ENCODE data around the gene OTULINL.
"Not testable (repeated sequence)": the region's sequence is repeated elsewhere in the genome, so short reads cannot be mapped to it uniquely, and the experiment has no call there.

The OTULINL gene

GRCh38 chr5:14581106-14581890 lies at the start of gene OTULINL:
TSS of gene OTULINL (plus strand) at chr5:14581792. CDS start at chr5:14581895, 103 bp downstream.
- Histone ChIP-seq H3K4me3 (ENCODE audit: low read length) (peak within 1 kb of the TSS; percentile 71), H3K9ac (ENCODE audit: low read length) (peak within 1 kb of the TSS; percentile 29)

GRCh38 chr5:14532180-14532579 lies 49.4 kb upstream of the OTULINL start:
- Histone ChIP-seq H3K36me3 (ENCODE audit: control insufficient read depth, low read depth, low read length) (no peaks in the 10 kb centered on the region), H3K4me3 (ENCODE audit: low read length) (no peak overlapping the region), H3K4me1 (ENCODE audit: control insufficient read depth, low read depth, low read length) (peaks cover 3% of the 10 kb centered on the region), H3K27ac (ENCODE audit: low read length) (no peak overlapping the region), H3K9me3 (ENCODE audit: control insufficient read depth, low read depth, low read length) (no peaks in the 10 kb centered on the region), H3K9ac (ENCODE audit: low read length) (no peak overlapping the region), H3K27me3 (ENCODE audit: control insufficient read depth, insufficient read depth, low read length) (no peaks in the 10 kb centered on the region)

More at GRCh38 chr5:14581106-14581890, at the start of gene OTULINL:
- Histone ChIP-seq H3K9me3 (ENCODE audit: control insufficient read depth, low read depth, low read length) (no peaks in the 10 kb centered on the region), H3K27me3 (ENCODE audit: control insufficient read depth, insufficient read depth, low read length) (peaks cover 43% of the 10 kb centered on the region), H3K4me1 (ENCODE audit: control insufficient read depth, low read depth, low read length) (peaks cover 3% of the 10 kb centered on the region), H3K27ac (ENCODE audit: low read length) (no peak within 1 kb of the TSS), H3K36me3 (ENCODE audit: control insufficient read depth, low read depth, low read length) (no peaks in the 10 kb centered on the region)

- no peak overlapping the region for H3K4me3 ChIP-seq (ENCODE audit: low read length)
- no peaks in the 10 kb centered on the region for H3K9me3 ChIP-seq (ENCODE audit: control insufficient read depth, low read depth, low read length)
- no peaks in the 10 kb centered on the region for H3K27me3 ChIP-seq (ENCODE audit: control insufficient read depth, insufficient read depth, low read length)
- no peak overlapping the region for H3K27ac ChIP-seq (ENCODE audit: low read length)
- H3K36me3 ChIP-seq (ENCODE audit: control insufficient read depth, low read depth, low read length): no peaks in the 10 kb centered on the region
- peaks cover 3% of the 10 kb centered on the region for H3K4me1 ChIP-seq (ENCODE audit: control insufficient read depth, low read depth, low read length)
- H3K9ac ChIP-seq (ENCODE audit: low read length): no peak overlapping the region
Observed at GRCh38 chr5:14534773-14535172, 46.8 kb upstream of the OTULINL start.

- H3K36me3 ChIP-seq (ENCODE audit: control insufficient read depth, low read depth, low read length): no peaks in the 10 kb centered on the region
- H3K4me3 ChIP-seq (ENCODE audit: low read length): no peak overlapping the region
- H3K9ac ChIP-seq (ENCODE audit: low read length): no peak overlapping the region
- no peaks in the 10 kb centered on the region for H3K27me3 ChIP-seq (ENCODE audit: control insufficient read depth, insufficient read depth, low read length)
- H3K9me3 ChIP-seq (ENCODE audit: control insufficient read depth, low read depth, low read length): no peaks in the 10 kb centered on the region
- no peaks in the 10 kb centered on the region for H3K4me1 ChIP-seq (ENCODE audit: control insufficient read depth, low read depth, low read length)
- no peak overlapping the region for H3K27ac ChIP-seq (ENCODE audit: low read length)
Observed at GRCh38 chr5:14545308-14545707, 36.3 kb upstream of the OTULINL start.

GRCh38 chr5:14545862-14546261 lies 35.7 kb upstream of the OTULINL start:
- Histone ChIP-seq H3K9ac (ENCODE audit: low read length) (no peak overlapping the region), H3K27me3 (ENCODE audit: control insufficient read depth, insufficient read depth, low read length) (no peaks in the 10 kb centered on the region), H3K27ac (ENCODE audit: low read length) (no peak overlapping the region), H3K4me3 (ENCODE audit: low read length) (no peak overlapping the region), H3K36me3 (ENCODE audit: control insufficient read depth, low read depth, low read length) (no peaks in the 10 kb centered on the region), H3K9me3 (ENCODE audit: control insufficient read depth, low read depth, low read length) (no peaks in the 10 kb centered on the region), H3K4me1 (ENCODE audit: control insufficient read depth, low read depth, low read length) (no peaks in the 10 kb centered on the region)

GRCh38 chr5:14547666-14548065 lies 33.9 kb upstream of the OTULINL start:
- no peak overlapping the region for H3K4me3 ChIP-seq (ENCODE audit: low read length)
- no peak overlapping the region for H3K27ac ChIP-seq (ENCODE audit: low read length)
- H3K9me3 ChIP-seq (ENCODE audit: control insufficient read depth, low read depth, low read length): no peaks in the 10 kb centered on the region
- no peaks in the 10 kb centered on the region for H3K4me1 ChIP-seq (ENCODE audit: control insufficient read depth, low read depth, low read length)
- H3K9ac ChIP-seq (ENCODE audit: low read length): no peak overlapping the region
- no peaks in the 10 kb centered on the region for H3K36me3 ChIP-seq (ENCODE audit: control insufficient read depth, low read depth, low read length)
- H3K27me3 ChIP-seq (ENCODE audit: control insufficient read depth, insufficient read depth, low read length): no peaks in the 10 kb centered on the region

- no peaks in the 10 kb centered on the region for H3K4me1 ChIP-seq (ENCODE audit: control insufficient read depth, low read depth, low read length)
- H3K4me3 ChIP-seq (ENCODE audit: low read length): no peak overlapping the region
- H3K27ac ChIP-seq (ENCODE audit: low read length): no peak overlapping the region
- H3K9me3 ChIP-seq (ENCODE audit: control insufficient read depth, low read depth, low read length): no peaks in the 10 kb centered on the region
- H3K36me3 ChIP-seq (ENCODE audit: control insufficient read depth, low read depth, low read length): no peaks in the 10 kb centered on the region
- no peaks in the 10 kb centered on the region for H3K27me3 ChIP-seq (ENCODE audit: control insufficient read depth, insufficient read depth, low read length)
- no peak overlapping the region for H3K9ac ChIP-seq (ENCODE audit: low read length)
Observed at GRCh38 chr5:14551211-14551610, 30.4 kb upstream of the OTULINL start.

GRCh38 chr5:14552017-14552416 lies 29.6 kb upstream of the OTULINL start:
- Histone ChIP-seq H3K9ac (ENCODE audit: low read length) (no peak overlapping the region), H3K27ac (ENCODE audit: low read length) (no peak overlapping the region), H3K36me3 (ENCODE audit: control insufficient read depth, low read depth, low read length) (no peaks in the 10 kb centered on the region), H3K27me3 (ENCODE audit: control insufficient read depth, insufficient read depth, low read length) (no peaks in the 10 kb centered on the region), H3K4me1 (ENCODE audit: control insufficient read depth, low read depth, low read length) (no peaks in the 10 kb centered on the region), H3K9me3 (ENCODE audit: control insufficient read depth, low read depth, low read length) (no peaks in the 10 kb centered on the region), H3K4me3 (ENCODE audit: low read length) (no peak overlapping the region)

GRCh38 chr5:14554288-14554687 lies 27.3 kb upstream of the OTULINL start:
- not testable (repeated sequence) for H3K4me3 ChIP-seq (ENCODE audit: low read length); H3K27me3 ChIP-seq (ENCODE audit: control insufficient read depth, insufficient read depth, low read length); H3K27ac ChIP-seq (ENCODE audit: low read length); H3K4me1 ChIP-seq (ENCODE audit: control insufficient read depth, low read depth, low read length); H3K9me3 ChIP-seq (ENCODE audit: control insufficient read depth, low read depth, low read length); H3K36me3 ChIP-seq (ENCODE audit: control insufficient read depth, low read depth, low read length); H3K9ac ChIP-seq (ENCODE audit: low read length)

- H3K27me3 ChIP-seq (ENCODE audit: control insufficient read depth, insufficient read depth, low read length): no peaks in the 10 kb centered on the region
- H3K27ac ChIP-seq (ENCODE audit: low read length): no peak overlapping the region
- no peaks in the 10 kb centered on the region for H3K36me3 ChIP-seq (ENCODE audit: control insufficient read depth, low read depth, low read length)
- H3K4me1 ChIP-seq (ENCODE audit: control insufficient read depth, low read depth, low read length): no peaks in the 10 kb centered on the region
- no peak overlapping the region for H3K9ac ChIP-seq (ENCODE audit: low read length)
- H3K4me3 ChIP-seq (ENCODE audit: low read length): no peak overlapping the region
- H3K9me3 ChIP-seq (ENCODE audit: control insufficient read depth, low read depth, low read length): no peaks in the 10 kb centered on the region
Observed at GRCh38 chr5:14556015-14556414, 25.6 kb upstream of the OTULINL start.

- Histone ChIP-seq H3K27me3 (ENCODE audit: control insufficient read depth, insufficient read depth, low read length) (no peaks in the 10 kb centered on the region), H3K4me3 (ENCODE audit: low read length) (no peak overlapping the region), H3K9me3 (ENCODE audit: control insufficient read depth, low read depth, low read length) (no peaks in the 10 kb centered on the region), H3K36me3 (ENCODE audit: control insufficient read depth, low read depth, low read length) (no peaks in the 10 kb centered on the region), H3K27ac (ENCODE audit: low read length) (no peak overlapping the region), H3K4me1 (ENCODE audit: control insufficient read depth, low read depth, low read length) (no peaks in the 10 kb centered on the region), H3K9ac (ENCODE audit: low read length) (no peak overlapping the region)
Observed at GRCh38 chr5:14557203-14557770, 24.3 kb upstream of the OTULINL start.

Measured in iPS-18a (cell line).